ENCODE data around the gene APBA2. TPM values are rescaled to one million over a fixed set of nuclear protein-coding genes. Genes with fewer than 3 reads are reported as not detected.
A peak's percentile ranks its signal among the peaks of the same experiment; 100 is the strongest.

The APBA2 gene
- polyA plus RNA-seq, 2 of the 4 experiments (the other 2 are of a cell fraction) = 11.4 to 12.6 TPM

GRCh38 chr15:28989239-28989830, 103.6 kb downstream of the APBA2 start:
- DNase-seq (ENCODE audit: low read depth in 1 of 2, low spot score in 1 of 2) = peak in 1 of 2 experiments; percentile 39
- H3K4me2 ChIP-seq = no peak overlapping the region
- ATAC-seq = peak; percentile 84 to 89
- no peak overlapping the region for H3K27ac ChIP-seq
- ChIA-PET POLR2A (no interaction called here), CTCF (interaction anchor here (1.0 to 2.7 kb wide), 5 partner anchors 8 to 113 kb away, joined by 3 to 9 read pairs (median 4); no protein-coding TSS in a partner anchor)
- H3K4me3 ChIP-seq = no peak overlapping the region
- no peaks in the 10 kb centered on the region for H3K9me3 ChIP-seq
- no peaks in the 10 kb centered on the region for H3K4me1 ChIP-seq
- 80% methylated on average over 15 of the region's 15 CpGs for WGBS (ENCODE audit: missing lambda C conversion rate)
- no peak for FAIRE-seq
- TF ChIP-seq RAD21 (conservative IDR thresholded peaks at IDR 0.05 in 1 of 2, IDR thresholded peaks at IDR 0.05 in 1 of 2) = peak; percentile 29 to 46; a peak in 2 of 5 replicates
- no peak for TF ChIP-seq KDM5A (IDR thresholded peaks at IDR 0.05)

DNA sequence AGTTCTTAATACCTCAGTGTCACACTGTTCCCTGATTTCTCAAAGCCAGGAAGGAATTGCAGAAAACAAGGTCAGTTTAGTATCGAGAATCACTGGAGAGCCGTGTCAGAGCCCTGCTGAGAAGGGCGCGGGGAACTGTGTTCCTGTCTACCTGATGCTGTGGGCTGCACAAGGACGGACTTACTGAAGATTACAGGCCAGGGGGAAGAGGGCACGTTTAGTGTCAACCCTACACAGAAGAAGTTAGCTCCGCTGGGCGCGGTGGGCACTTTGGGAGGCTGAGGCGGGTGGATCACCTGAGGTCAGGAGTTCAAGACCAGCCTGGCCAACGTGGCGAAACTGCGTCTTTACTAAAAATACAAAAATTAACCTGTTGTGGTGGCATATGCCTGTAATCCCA, 104.1 kb downstream of the APBA2 start:
- CTCF ChIA-PET = interaction anchor here (1.0 to 2.7 kb wide), 6 partner anchors 7 to 113 kb away, joined by 3 to 9 read pairs (median 3); partner anchors contain the start of gene APBA2
- no peak for FAIRE-seq

DNA sequence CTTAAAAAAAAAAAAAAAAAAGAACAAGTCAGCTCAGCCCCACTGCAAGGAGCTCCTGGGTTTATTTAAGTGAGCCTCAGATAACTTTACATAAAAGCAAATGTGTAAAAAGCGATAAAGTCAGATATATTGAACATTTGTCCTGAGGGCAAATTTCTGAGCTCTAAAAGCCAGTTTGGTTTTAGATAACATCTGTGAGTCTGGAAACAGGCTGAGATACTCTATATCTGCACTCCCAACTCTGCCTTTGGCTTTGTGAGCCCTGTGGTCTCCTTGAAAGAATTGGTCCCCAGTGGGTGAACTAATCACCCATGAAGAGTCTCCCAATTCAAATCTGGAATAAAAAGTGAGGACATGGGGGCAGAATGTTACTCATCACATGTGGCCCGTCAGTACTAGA, 104.6 kb downstream of the APBA2 start:
- no peak for ATAC-seq
- Histone ChIP-seq H3K4me2 (no peak overlapping the region), H3K4me3 (no peak overlapping the region), H3K27ac (no peak overlapping the region), H3K9me3 (no peaks in the 10 kb centered on the region), H3K4me1 (no peaks in the 10 kb centered on the region)
- TF ChIP-seq CHD2 (IDR thresholded peaks at IDR 0.05; ENCODE audit: low read length, partially characterized antibody) (no peak), ZSCAN20 (CRISPR knock-in tag; IDR thresholded peaks at IDR 0.05) (no peak), CHD4 (IDR thresholded peaks at IDR 0.05; ENCODE audit: borderline replicate concordance) (no peak), GATA3 (IDR thresholded peaks at IDR 0.05; ENCODE audit: borderline replicate concordance) (no peak), ESRRA (IDR thresholded peaks at IDR 0.05; ENCODE audit: borderline replicate concordance, low read length) (no peak), FOXS1 (CRISPR knock-in tag; IDR thresholded peaks at IDR 0.05) (no peak), RARB (CRISPR knock-in tag; IDR thresholded peaks at IDR 0.05) (no peak), POLR2A (IDR thresholded peaks at IDR 0.05; ENCODE audit: low read length) (no peak), KDM5A (IDR thresholded peaks at IDR 0.05) (no peak), EP300 (IDR thresholded peaks at IDR 0.05) (no peak), RAD21 (conservative IDR thresholded peaks at IDR 0.05 in 1 of 2, IDR thresholded peaks at IDR 0.05 in 1 of 2) (no peak), RCOR1 (IDR thresholded peaks at IDR 0.05; ENCODE audit: low read depth, low read length) (no peak), JUNB (IDR thresholded peaks at IDR 0.05) (no peak), BHLHE40 (IDR thresholded peaks at IDR 0.05; ENCODE audit: low read depth, low read length) (no peak), TFCP2L1 (CRISPR knock-in tag; IDR thresholded peaks at IDR 0.05) (no peak), HEYL (CRISPR knock-in tag; IDR thresholded peaks at IDR 0.05) (no peak), JUN (IDR thresholded peaks at IDR 0.05) (no peak)
- CTCF ChIA-PET = interaction anchor here (0.5 to 2.7 kb wide), 5 partner anchors 11 to 159 kb away, joined by 3 to 9 read pairs (median 3); partner anchors contain the start of gene APBA2
- POLR2A ChIA-PET = no interaction called here
- WGBS (ENCODE audit: missing lambda C conversion rate) = 87% methylated on average over 2 of the region's 2 CpGs
- DNase-seq (ENCODE audit: low read depth in 1 of 2, low spot score in 1 of 2) = no peak
- no peak for FAIRE-seq

More for the DNA sequence above, 104.1 kb downstream of the APBA2 start:
- Histone ChIP-seq H3K4me2 (no peak overlapping the region), H3K9me3 (no peaks in the 10 kb centered on the region), H3K27ac (no peak overlapping the region), H3K4me1 (no peaks in the 10 kb centered on the region), H3K4me3 (no peak overlapping the region)
- TF ChIP-seq ATOH8 (CRISPR knock-in tag; IDR thresholded peaks at IDR 0.05; ENCODE audit: low read depth) = no peak
- TF ChIP-seq TP53 (CRISPR knock-in tag; IDR thresholded peaks at IDR 0.05) = no peak
- POLR2A ChIA-PET = no interaction called here
- ATAC-seq = no peak
- WGBS (ENCODE audit: missing lambda C conversion rate) = 92% methylated on average over 13 of the region's 13 CpGs
- DNase-seq (ENCODE audit: low read depth in 1 of 2, low spot score in 1 of 2) = no peak
